GM23248 (cell line): ENCODE data around the gene NOSIP.

Experiments
- EZH2 ChIP-seq: fragments of 200-600 bp; sonication (generic); IDR thresholded peaks from 2 replicates; pipeline ENCODE4 v1.6.1; 2018; ENCODE audit warnings: antibody characterized with exemption, mild to moderate bottlenecking; ENCODE audit not compliant: insufficient read depth, poor library complexity, severe bottlenecking
- EZH2phosphoT487 ChIP-seq: fragments of 200-600 bp; sonication (generic); IDR thresholded peaks from 2 replicates; pipeline ENCODE4 v1.6.1; 2018; ENCODE audit warnings: antibody characterized with exemption, moderate library complexity, mild to moderate bottlenecking, low read depth; ENCODE audit not compliant: insufficient read depth

GRCh38 chr19:49530708-49531107, 49.6 kb downstream of the NOSIP start:
- no peak for TF ChIP-seq EZH2
- no peak for TF ChIP-seq EZH2phosphoT487
